Endodermal cell (in vitro differentiated cells): Measurements from ENCODE around the gene PTCHD1. TPM values are rescaled to one million over a fixed set of nuclear protein-coding genes. Genes with fewer than 3 reads are reported as not detected.

Experiments used
- DNase-seq: peaks from one replicate; pipeline ENCODE4 v3.0.0-alpha.2; 2017
- H3K27ac ChIP-seq: 2 replicates; pipeline ENCODE4 v1.5.1; 2013; ENCODE audit warnings: mild to moderate bottlenecking, low read depth, low read length, moderate library complexity
- H3K27me3 ChIP-seq: 2 replicates; pipeline ENCODE4 v1.6.1; 2013; ENCODE audit warnings: mild to moderate bottlenecking, low read length, moderate library complexity; ENCODE audit not compliant: insufficient read depth, control insufficient read depth, poor library complexity, severe bottlenecking
- H3K36me3 ChIP-seq: 2 replicates; pipeline ENCODE4 v1.7.0; 2013; ENCODE audit warnings: mild to moderate bottlenecking, low read length, moderate library complexity; ENCODE audit not compliant: control insufficient read depth, insufficient read depth
- H3K4me1 ChIP-seq: one replicate; pipeline ENCODE4 v1.7.0; 2013; ENCODE audit warnings: low read length; ENCODE audit not compliant: control insufficient read depth, insufficient read depth
- H3K4me3 ChIP-seq: 2 replicates; pipeline ENCODE4 v1.5.1; 2013; ENCODE audit warnings: mild to moderate bottlenecking, low read length, moderate library complexity
- H3K9ac ChIP-seq: 2 replicates; pipeline ENCODE4 v1.6.1; 2013; ENCODE audit warnings: mild to moderate bottlenecking, low read length, moderate library complexity; ENCODE audit not compliant: poor library complexity, severe bottlenecking; ENCODE audit errors: extremely low read depth
- H3K9me3 ChIP-seq: 2 replicates; pipeline ENCODE4 v1.6.1; 2013; ENCODE audit warnings: mild to moderate bottlenecking, low read length, moderate library complexity; ENCODE audit not compliant: control insufficient read depth
- H3K27ac Mint-ChIP-seq: 2 replicates; pipeline ENCODE4 v1.8.0; 2020; ENCODE audit warnings: mixed read lengths
- H3K27me3 Mint-ChIP-seq: 2 replicates; pipeline ENCODE4 v1.8.0; 2021; ENCODE audit warnings: mild to moderate bottlenecking, mixed read lengths; ENCODE audit not compliant: insufficient read depth
- H3K36me3 Mint-ChIP-seq: 2 replicates; pipeline ENCODE4 v1.8.0; 2020; ENCODE audit warnings: low read depth, mixed read lengths
- H3K4me1 Mint-ChIP-seq: 2 replicates; pipeline ENCODE4 v1.8.0; 2020; ENCODE audit warnings: mixed read lengths
- H3K4me3 Mint-ChIP-seq: 2 replicates; pipeline ENCODE4 v1.8.0; 2020; ENCODE audit warnings: mild to moderate bottlenecking, moderate library complexity, mixed read lengths
- H3K9me3 Mint-ChIP-seq: 2 replicates; pipeline ENCODE4 v1.8.0; 2020; ENCODE audit warnings: mild to moderate bottlenecking, mixed read lengths
- CTCF ChIP-seq: fragments of 200-600 bp; sonication (generic); conservative IDR thresholded peaks from 2 replicates; pipeline ENCODE4 v1.5.0; 2021; ENCODE audit warnings: antibody characterized with exemption, mild to moderate bottlenecking
- WGBS, 2 experiments: methylation state at CpG; one replicate each; pipeline versions ENCODE4 v1.1.5 to v1.1.7; 2013; ENCODE audit warnings: missing lambda C conversion rate in 2 of 2, mixed read lengths in 1 of 2; ENCODE audit not compliant: insufficient coverage in 1 of 2, insufficient read length in 1 of 2; 5-methylcytosine and 5-hydroxymethylcytosine counted together
- total RNA-seq, 2 donors: library from RNA; stranded (reverse); fragmentation: NEBNext Ultra II Directional in 1 of 2; extraction: Animal tissue kit (Norgen Biotek cat#: 25700) in 1 of 2; gene quantifications; 2 replicates in 1 of 2; 3 replicates in 1 of 2; pipeline ENCODE4 v1.2.1, GENCODE V29; 2021

PTCHD1 gene
- total RNA-seq, 2 donors from 2014 or later = 0.92 to 0.95 TPM

DNA sequence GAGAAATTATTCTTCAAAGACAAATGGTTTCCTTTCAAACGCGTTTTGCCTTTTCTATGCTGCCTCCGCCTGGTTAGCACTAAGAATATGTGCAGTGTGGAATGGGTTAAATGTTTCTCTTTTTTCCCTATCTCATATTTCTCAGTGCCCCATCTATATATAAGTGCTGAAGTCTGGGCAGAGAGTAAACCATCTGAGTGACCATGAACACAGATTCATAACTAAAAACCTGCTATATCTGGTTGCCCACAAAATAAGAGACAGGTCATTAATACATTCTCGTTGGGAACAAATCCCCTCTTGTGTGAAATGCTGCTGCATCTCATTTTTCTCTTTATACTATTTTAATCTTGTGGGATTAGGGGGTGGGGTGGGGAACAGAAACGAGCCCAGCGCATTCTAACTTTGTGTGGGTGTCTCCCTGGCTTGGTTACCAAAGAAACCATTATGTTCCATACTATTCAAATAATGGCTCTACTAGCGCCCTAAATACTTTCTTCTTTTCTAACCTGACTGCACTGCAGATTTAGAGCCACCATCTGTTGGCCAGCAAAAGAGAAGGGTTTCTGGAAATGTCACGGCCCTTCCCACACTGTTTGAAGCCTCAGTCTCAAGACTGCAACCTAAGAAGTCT is 42.2 kb upstream of the PTCHD1 start:
- H3K36me3 Mint-ChIP-seq = no peaks in the 10 kb centered on the region
- DNase-seq = no peak
- no peaks in the 10 kb centered on the region for H3K4me1 ChIP-seq
- H3K27me3 ChIP-seq = no peaks in the 10 kb centered on the region
- H3K36me3 ChIP-seq = no peaks in the 10 kb centered on the region
- H3K27me3 Mint-ChIP-seq = no peaks in the 10 kb centered on the region
- no peaks in the 10 kb centered on the region for H3K4me1 Mint-ChIP-seq
- H3K9me3 ChIP-seq = no peaks in the 10 kb centered on the region
- WGBS, 2 experiments = 91% methylated on average over 4 of the region's 8 CpGs; no CpG with 5 or more reads in 1 of the 2 experiments
- H3K4me3 Mint-ChIP-seq = no peak overlapping the region
- TF ChIP-seq CTCF = no peak
- H3K4me3 ChIP-seq = no peak overlapping the region
- H3K27ac Mint-ChIP-seq = no peak overlapping the region
- no peak overlapping the region for H3K9ac ChIP-seq
- no peak overlapping the region for H3K27ac ChIP-seq
- no peaks in the 10 kb centered on the region for H3K9me3 Mint-ChIP-seq

DNA sequence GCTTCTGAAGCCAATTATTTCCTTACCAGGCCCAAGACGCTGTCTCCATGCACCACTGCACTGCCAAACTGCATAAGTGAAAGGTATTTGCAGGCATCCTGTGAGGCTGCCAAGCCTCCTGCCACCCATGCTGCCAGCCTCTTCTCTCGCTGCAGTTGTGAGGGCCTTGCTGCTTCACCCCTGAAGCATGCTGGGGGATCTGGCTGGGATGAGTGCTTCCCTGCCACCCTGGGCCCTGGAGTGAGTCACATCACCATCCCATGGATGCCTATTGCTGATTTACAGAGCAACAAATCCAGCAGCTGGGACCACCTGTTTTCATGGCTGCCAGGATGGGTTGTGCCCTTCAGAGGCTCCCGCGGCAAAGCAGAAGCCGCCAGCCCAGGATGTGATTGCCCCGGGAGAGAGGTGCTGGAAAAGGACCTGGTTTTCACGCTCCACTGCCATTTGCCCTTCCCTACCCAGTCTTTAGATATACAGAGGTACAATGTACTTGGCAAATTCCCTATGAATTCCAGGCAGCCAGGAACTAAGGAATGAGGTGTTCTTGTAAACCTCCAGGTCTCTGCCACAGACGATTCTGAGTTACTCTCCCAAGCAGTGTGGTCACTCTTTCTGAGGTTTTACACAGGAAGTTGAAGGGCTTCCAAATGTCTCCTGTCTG is 41.5 kb upstream of the PTCHD1 start:
- H3K9me3 Mint-ChIP-seq = no peaks in the 10 kb centered on the region
- no peaks in the 10 kb centered on the region for H3K27me3 Mint-ChIP-seq

DNA sequence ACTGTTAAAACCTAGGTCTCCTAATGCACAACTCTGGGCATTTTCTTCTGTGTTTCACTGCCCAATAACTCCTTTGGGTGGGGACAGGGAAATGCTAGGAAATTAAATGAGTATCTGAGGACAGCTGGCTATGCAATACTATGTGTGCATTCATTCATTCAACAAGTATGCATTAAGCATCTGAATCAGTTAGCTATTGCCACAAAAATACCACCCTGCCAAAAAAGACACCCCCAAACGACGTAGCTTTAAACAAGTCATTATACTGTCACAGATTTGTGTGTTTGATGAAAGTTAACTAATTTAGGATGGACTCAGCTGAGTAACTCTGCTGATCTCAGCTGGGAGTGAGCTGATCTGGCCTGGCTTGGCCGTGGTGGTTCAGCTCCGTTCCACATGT is 29.8 kb upstream of the PTCHD1 start:
- H3K36me3 ChIP-seq = no peaks in the 10 kb centered on the region
- no peak overlapping the region for H3K9ac ChIP-seq
- peaks cover 4% of the 10 kb centered on the region for H3K4me1 Mint-ChIP-seq
- H3K4me1 ChIP-seq = no peaks in the 10 kb centered on the region
- 87% methylated on average over 3 of the region's 4 CpGs; no CpG with 5 or more reads in 1 of the 2 experiments for WGBS, 2 experiments
- TF ChIP-seq CTCF = no peak
- H3K9me3 Mint-ChIP-seq = no peaks in the 10 kb centered on the region
- no peaks in the 10 kb centered on the region for H3K9me3 ChIP-seq
- no peaks in the 10 kb centered on the region for H3K27me3 ChIP-seq
- no peak overlapping the region for H3K27ac Mint-ChIP-seq
- H3K27ac ChIP-seq = no peak overlapping the region
- no peaks in the 10 kb centered on the region for H3K36me3 Mint-ChIP-seq
- no peak overlapping the region for H3K4me3 ChIP-seq
- no peak overlapping the region for H3K4me3 Mint-ChIP-seq
- no peaks in the 10 kb centered on the region for H3K27me3 Mint-ChIP-seq
- DNase-seq = no peak

More for the DNA sequence above, 41.5 kb upstream of the PTCHD1 start:
- no peak overlapping the region for H3K27ac ChIP-seq
- no peaks in the 10 kb centered on the region for H3K36me3 ChIP-seq
- no peak overlapping the region for H3K9ac ChIP-seq
- H3K4me3 ChIP-seq = no peak overlapping the region
- H3K4me3 Mint-ChIP-seq = no peak overlapping the region
- WGBS, 2 experiments = 86 to 94% methylated on average over 1 to 8 of the region's 8 CpGs
- no peaks in the 10 kb centered on the region for H3K36me3 Mint-ChIP-seq
- H3K27me3 ChIP-seq = no peaks in the 10 kb centered on the region
- H3K9me3 ChIP-seq = no peaks in the 10 kb centered on the region
- no peak overlapping the region for H3K27ac Mint-ChIP-seq
- H3K4me1 Mint-ChIP-seq = peaks cover 3% of the 10 kb centered on the region
- TF ChIP-seq CTCF = no peak
- no peaks in the 10 kb centered on the region for H3K4me1 ChIP-seq
- no peak for DNase-seq
